HepG2 (cell line): ENCODE measurements around the gene U2AF1L4. TPM values are rescaled to one million over a fixed set of nuclear protein-coding genes. Genes with fewer than 3 reads are reported as not detected.

Experiments
- HNF4A ChIP-seq: sonication (generic); formaldehyde crosslinking; IDR thresholded peaks from 2 replicates; pipeline ENCODE4 v1.4.0; 2020; ENCODE audit warnings: missing genetic modification reagents
- HOXD1 ChIP-seq: sonication (generic); formaldehyde crosslinking; IDR thresholded peaks from 2 replicates; pipeline ENCODE4 v1.5.0; 2020; ENCODE audit warnings: missing genetic modification reagents
- MIER3 ChIP-seq: IDR thresholded peaks from 2 replicates; pipeline ENCODE4 v1.6.1; 2016; ENCODE audit warnings: missing compliant biosample characterization, borderline replicate concordance
- MYNN ChIP-seq: sonication (generic); formaldehyde crosslinking; IDR thresholded peaks from 2 replicates; pipeline ENCODE4 v1.4.0; 2020; ENCODE audit warnings: mild to moderate bottlenecking, low read depth, missing genetic modification reagents
- NONO ChIP-seq, 2 experiments: fragments of 450-650 bp in 1 of 2; sonication (generic) in 1 of 2; formaldehyde crosslinking in 1 of 2; IDR thresholded peaks in 1 of 2; conservative IDR thresholded peaks in 1 of 2; 2 replicates each; pipeline versions ENCODE4 v1.6.1 to v1.8.0; 2017 to 2022; ENCODE audit warnings: mild to moderate bottlenecking in 1 of 2, missing genetic modification reagents in 1 of 2, moderate library complexity in 1 of 2
- SETDB1 ChIP-seq: sonication (generic); formaldehyde crosslinking; IDR thresholded peaks from 2 replicates; pipeline ENCODE4 v1.5.1; 2020; ENCODE audit warnings: missing genetic modification reagents, mild to moderate bottlenecking, borderline replicate concordance
- XBP1 ChIP-seq: sonication (generic); formaldehyde crosslinking; IDR thresholded peaks from 2 replicates; pipeline ENCODE4 v1.5.0; 2020; ENCODE audit warnings: missing genetic modification reagents
- ZKSCAN1 ChIP-seq: fragments of 150-350 bp; IDR thresholded peaks from 2 replicates; pipeline ENCODE4 v1.6.1; 2014; ENCODE audit warnings: low read length
- ZNF124 ChIP-seq: sonication (generic); formaldehyde crosslinking; IDR thresholded peaks from 2 replicates; pipeline ENCODE4 v1.4.0; 2020; ENCODE audit warnings: missing genetic modification reagents
- ZNF552 ChIP-seq: sonication (generic); formaldehyde crosslinking; IDR thresholded peaks from 2 replicates; pipeline ENCODE4 v1.9.0; 2022; ENCODE audit warnings: missing genetic modification reagents, mild to moderate bottlenecking, borderline replicate concordance
- ZNF678 ChIP-seq: sonication (generic); formaldehyde crosslinking; IDR thresholded peaks from 2 replicates; pipeline ENCODE4 v1.4.0; 2020; ENCODE audit warnings: mild to moderate bottlenecking, missing genetic modification reagents
- ZNF713 ChIP-seq: sonication (generic); formaldehyde crosslinking; IDR thresholded peaks from 2 replicates; pipeline ENCODE4 v1.4.0; 2020; ENCODE audit warnings: mild to moderate bottlenecking, missing genetic modification reagents
- polyA plus RNA-seq, 8 experiments: library from polyadenylated mRNA; depleted of rRNA in 3 of 8; stranded (reverse) in 7 of 8; unstranded in 1 of 8; fragments of >200 nt; fragmentation: Illumina TruSeq in 4 of 8; extraction: Trizol in 4 of 8; gene quantifications; 2 replicates each; pipeline versions ENCODE4 v1.2.1 to v1.2.3, GENCODE V29; 2011 to 2016; ENCODE audit warnings: low read depth in 4 of 8, missing spikeins in 1 of 8, mixed read lengths in 1 of 8; ENCODE audit not compliant: insufficient read depth in 1 of 8
- total RNA-seq, 5 experiments: library from RNA; depleted of rRNA; stranded (reverse); fragments of >200 nt; fragmentation: Illumina TruSeq; extraction: Trizol; gene quantifications; 2 replicates each; pipeline ENCODE4 v1.2.3, GENCODE V29; 2016; ENCODE audit warnings: low read depth in 1 of 5
- TF ChIP-seq, protein P1 (sequence below): IDR thresholded peaks from 2 replicates; pipeline ENCODE4 v1.6.1; 2016
- TF ChIP-seq, protein P2 (sequence below): sonication (generic); formaldehyde crosslinking; IDR thresholded peaks from 2 replicates; pipeline ENCODE4 v1.4.0; 2020; ENCODE audit warnings: missing genetic modification reagents
- TF ChIP-seq, protein P3 (sequence below): sonication (generic); formaldehyde crosslinking; IDR thresholded peaks from 2 replicates; pipeline ENCODE4 v1.8.0; 2022; ENCODE audit warnings: missing genetic modification reagents, mild to moderate bottlenecking, inconsistent platforms, borderline replicate concordance
- TF ChIP-seq, protein P4 (sequence below), 2 experiments: fragments of 450-650 bp in 1 of 2; sonication (generic) in 1 of 2; formaldehyde crosslinking; IDR thresholded peaks; 2 replicates each; pipeline versions ENCODE4 v1.5.0 to v1.8.0; 2020 to 2022; ENCODE audit warnings: mild to moderate bottlenecking in 1 of 2, missing genetic modification reagents in 1 of 2
- TF ChIP-seq, protein P5 (sequence below): sonication (generic); formaldehyde crosslinking; IDR thresholded peaks from 2 replicates; pipeline ENCODE4 v1.4.0; 2020; ENCODE audit warnings: missing genetic modification reagents
- TF ChIP-seq, protein P6 (sequence below): sonication (generic); formaldehyde crosslinking; IDR thresholded peaks from 2 replicates; pipeline ENCODE4 v1.5.1; 2020; ENCODE audit warnings: mild to moderate bottlenecking, missing genetic modification reagents, moderate library complexity

The U2AF1L4 gene
- total and polyA plus RNA-seq, 2 of the 13 experiments (the other 11 are each of a cell fraction or from before 2014, with no cell fraction given), result 7.9 to 15.4 TPM

DNA sequence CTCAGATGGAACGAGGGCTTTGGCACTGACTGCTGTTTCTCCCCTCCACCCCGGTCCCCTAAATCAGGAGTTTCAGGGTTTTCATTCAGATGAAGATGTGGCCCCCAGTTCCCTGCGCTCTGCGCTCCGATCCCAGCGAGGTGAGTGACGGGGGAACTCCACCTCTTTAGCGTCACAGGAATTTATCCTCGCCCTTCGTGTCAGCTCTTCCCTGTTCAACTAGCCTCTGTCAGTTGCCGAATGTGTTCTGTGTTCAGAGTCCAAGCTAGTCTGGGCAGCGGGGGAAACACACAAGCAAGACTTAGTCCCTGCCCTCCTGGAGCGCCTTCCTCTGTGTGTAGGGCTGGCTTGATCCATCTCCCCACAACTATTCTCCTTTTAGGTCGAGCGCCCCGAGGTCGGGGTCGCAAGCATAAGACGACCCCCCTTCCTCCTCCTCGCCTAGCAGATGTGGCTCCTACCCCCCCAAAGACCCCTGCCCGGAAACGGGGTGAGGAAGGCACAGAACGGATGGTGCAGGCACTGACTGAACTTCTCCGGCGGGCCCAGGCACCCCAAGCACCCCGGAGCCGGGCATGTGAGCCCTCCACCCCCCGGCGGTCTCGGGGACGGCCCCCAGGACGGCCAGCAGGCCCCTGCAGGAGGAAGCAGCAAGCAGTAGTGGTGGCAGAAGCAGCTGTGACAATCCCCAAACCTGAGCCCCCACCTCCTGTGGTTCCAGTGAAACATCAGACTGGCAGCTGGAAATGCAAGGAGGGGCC lies 25.6 kb downstream of the U2AF1L4 start (continued):
- no peak for TF ChIP-seq NONO (IDR thresholded peaks at IDR 0.05)
- peak; percentile 26; the same call in 1 of the 2 replicates for TF ChIP-seq NONO (CRISPR knock-in tag; conservative IDR thresholded peaks at IDR 0.05)
- TF ChIP-seq HNF4A (CRISPR knock-in tag), result peak; percentile 77
- TF ChIP-seq, protein P1, sequence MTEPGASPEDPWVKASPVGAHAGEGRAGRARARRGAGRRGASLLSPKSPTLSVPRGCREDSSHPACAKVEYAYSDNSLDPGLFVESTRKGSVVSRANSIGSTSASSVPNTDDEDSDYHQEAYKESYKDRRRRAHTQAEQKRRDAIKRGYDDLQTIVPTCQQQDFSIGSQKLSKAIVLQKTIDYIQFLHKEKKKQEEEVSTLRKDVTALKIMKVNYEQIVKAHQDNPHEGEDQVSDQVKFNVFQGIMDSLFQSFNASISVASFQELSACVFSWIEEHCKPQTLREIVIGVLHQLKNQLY (CRISPR knock-in tag), result no peak
- no peak for TF ChIP-seq ZNF678 (CRISPR knock-in tag)
- no peak for TF ChIP-seq MYNN (CRISPR knock-in tag)
- TF ChIP-seq ZKSCAN1, result no peak
- no peak for TF ChIP-seq HOXD1
- TF ChIP-seq, protein P2, sequence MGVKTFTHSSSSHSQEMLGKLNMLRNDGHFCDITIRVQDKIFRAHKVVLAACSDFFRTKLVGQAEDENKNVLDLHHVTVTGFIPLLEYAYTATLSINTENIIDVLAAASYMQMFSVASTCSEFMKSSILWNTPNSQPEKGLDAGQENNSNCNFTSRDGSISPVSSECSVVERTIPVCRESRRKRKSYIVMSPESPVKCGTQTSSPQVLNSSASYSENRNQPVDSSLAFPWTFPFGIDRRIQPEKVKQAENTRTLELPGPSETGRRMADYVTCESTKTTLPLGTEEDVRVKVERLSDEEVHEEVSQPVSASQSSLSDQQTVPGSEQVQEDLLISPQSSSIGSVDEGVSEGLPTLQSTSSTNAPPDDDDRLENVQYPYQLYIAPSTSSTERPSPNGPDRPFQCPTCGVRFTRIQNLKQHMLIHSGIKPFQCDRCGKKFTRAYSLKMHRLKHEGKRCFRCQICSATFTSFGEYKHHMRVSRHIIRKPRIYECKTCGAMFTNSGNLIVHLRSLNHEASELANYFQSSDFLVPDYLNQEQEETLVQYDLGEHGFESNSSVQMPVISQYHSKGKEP (CRISPR knock-in tag), result no peak
- TF ChIP-seq, protein P3, sequence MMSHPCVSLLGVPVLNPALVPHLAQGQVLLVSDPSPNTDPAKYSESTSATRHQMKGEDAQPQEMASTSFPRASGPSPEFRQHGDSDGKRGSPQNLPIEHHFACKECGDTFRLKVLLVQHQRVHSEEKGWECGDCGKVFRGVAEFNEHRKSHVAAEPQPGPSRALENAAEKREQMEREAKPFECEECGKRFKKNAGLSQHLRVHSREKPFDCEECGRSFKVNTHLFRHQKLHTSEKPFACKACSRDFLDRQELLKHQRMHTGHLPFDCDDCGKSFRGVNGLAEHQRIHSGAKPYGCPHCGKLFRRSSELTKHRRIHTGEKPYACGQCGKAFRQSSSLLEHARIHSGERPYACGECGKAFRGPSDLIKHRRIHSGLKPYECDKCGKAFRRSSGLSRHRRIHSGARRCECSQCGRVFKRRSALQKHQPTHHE, result 0 out of 2 replicates have a peak, but pooled peaks have one; percentile 32
- no peak for TF ChIP-seq ZNF124 (CRISPR knock-in tag)
- no peak for TF ChIP-seq MIER3 (CRISPR knock-in tag)
- TF ChIP-seq ZNF713 (CRISPR knock-in tag), result no peak
- TF ChIP-seq SETDB1 (CRISPR knock-in tag), result no peak
- TF ChIP-seq, protein P4, sequence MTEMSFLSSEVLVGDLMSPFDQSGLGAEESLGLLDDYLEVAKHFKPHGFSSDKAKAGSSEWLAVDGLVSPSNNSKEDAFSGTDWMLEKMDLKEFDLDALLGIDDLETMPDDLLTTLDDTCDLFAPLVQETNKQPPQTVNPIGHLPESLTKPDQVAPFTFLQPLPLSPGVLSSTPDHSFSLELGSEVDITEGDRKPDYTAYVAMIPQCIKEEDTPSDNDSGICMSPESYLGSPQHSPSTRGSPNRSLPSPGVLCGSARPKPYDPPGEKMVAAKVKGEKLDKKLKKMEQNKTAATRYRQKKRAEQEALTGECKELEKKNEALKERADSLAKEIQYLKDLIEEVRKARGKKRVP (CRISPR knock-in tag; IDR thresholded peaks at IDR 0.05), result no peak
- TF ChIP-seq, protein P5, sequence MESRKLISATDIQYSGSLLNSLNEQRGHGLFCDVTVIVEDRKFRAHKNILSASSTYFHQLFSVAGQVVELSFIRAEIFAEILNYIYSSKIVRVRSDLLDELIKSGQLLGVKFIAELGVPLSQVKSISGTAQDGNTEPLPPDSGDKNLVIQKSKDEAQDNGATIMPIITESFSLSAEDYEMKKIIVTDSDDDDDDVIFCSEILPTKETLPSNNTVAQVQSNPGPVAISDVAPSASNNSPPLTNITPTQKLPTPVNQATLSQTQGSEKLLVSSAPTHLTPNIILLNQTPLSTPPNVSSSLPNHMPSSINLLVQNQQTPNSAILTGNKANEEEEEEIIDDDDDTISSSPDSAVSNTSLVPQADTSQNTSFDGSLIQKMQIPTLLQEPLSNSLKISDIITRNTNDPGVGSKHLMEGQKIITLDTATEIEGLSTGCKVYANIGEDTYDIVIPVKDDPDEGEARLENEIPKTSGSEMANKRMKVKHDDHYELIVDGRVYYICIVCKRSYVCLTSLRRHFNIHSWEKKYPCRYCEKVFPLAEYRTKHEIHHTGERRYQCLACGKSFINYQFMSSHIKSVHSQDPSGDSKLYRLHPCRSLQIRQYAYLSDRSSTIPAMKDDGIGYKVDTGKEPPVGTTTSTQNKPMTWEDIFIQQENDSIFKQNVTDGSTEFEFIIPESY (CRISPR knock-in tag), result no peak
- no peak for TF ChIP-seq ZNF552
- no peak for TF ChIP-seq XBP1 (CRISPR knock-in tag)
- TF ChIP-seq, protein P6, sequence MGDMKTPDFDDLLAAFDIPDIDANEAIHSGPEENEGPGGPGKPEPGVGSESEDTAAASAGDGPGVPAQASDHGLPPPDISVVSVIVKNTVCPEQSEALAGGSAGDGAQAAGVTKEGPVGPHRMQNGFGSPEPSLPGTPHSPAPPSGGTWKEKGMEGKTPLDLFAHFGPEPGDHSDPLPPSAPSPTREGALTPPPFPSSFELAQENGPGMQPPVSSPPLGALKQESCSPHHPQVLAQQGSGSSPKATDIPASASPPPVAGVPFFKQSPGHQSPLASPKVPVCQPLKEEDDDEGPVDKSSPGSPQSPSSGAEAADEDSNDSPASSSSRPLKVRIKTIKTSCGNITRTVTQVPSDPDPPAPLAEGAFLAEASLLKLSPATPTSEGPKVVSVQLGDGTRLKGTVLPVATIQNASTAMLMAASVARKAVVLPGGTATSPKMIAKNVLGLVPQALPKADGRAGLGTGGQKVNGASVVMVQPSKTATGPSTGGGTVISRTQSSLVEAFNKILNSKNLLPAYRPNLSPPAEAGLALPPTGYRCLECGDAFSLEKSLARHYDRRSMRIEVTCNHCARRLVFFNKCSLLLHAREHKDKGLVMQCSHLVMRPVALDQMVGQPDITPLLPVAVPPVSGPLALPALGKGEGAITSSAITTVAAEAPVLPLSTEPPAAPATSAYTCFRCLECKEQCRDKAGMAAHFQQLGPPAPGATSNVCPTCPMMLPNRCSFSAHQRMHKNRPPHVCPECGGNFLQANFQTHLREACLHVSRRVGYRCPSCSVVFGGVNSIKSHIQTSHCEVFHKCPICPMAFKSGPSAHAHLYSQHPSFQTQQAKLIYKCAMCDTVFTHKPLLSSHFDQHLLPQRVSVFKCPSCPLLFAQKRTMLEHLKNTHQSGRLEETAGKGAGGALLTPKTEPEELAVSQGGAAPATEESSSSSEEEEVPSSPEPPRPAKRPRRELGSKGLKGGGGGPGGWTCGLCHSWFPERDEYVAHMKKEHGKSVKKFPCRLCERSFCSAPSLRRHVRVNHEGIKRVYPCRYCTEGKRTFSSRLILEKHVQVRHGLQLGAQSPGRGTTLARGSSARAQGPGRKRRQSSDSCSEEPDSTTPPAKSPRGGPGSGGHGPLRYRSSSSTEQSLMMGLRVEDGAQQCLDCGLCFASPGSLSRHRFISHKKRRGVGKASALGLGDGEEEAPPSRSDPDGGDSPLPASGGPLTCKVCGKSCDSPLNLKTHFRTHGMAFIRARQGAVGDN (CRISPR knock-in tag), result peak; percentile 51
